Heart left ventricle (tissue), 16 donors: ENCODE data around the gene SPTBN1. TPM values are rescaled to one million over a fixed set of nuclear protein-coding genes. Genes with fewer than 3 reads are reported as not detected.
A peak's percentile ranks its signal among the peaks of the same experiment; 100 is the strongest.

Experiments
- ATAC-seq, 4 donors: fragments of 200-7000 bp; cut with Tn5 transposase; one replicate each; pipeline ENCODE4 v1.9.1; 2020 to 2022; ENCODE audit warnings: moderate library complexity in 4 of 4, mild to moderate bottlenecking in 3 of 4, moderate number of reproducible peaks in 1 of 4
- DNase-seq, 5 donors: peaks; one replicate each; pipeline ENCODE4 v3.0.0-alpha.2; 2020
- H3K27ac ChIP-seq, 12 donors: fragments of 200-600 bp; sonication (generic) in 4 of 12; one replicate each; pipeline versions ENCODE4 v1.5.0 to v1.8.0; 2016 to 2022; ENCODE audit warnings: mild to moderate bottlenecking in 2 of 12
- H3K27me3 ChIP-seq, 9 donors: fragments of 200-600 bp; sonication (generic) in 2 of 9; one replicate each; pipeline versions ENCODE4 v1.5.1 to v1.8.0; 2016 to 2022; ENCODE audit warnings: mild to moderate bottlenecking in 3 of 9
- H3K36me3 ChIP-seq, 9 donors: fragments of 200-600 bp; sonication (generic) in 2 of 9; one replicate each; pipeline versions ENCODE4 v1.5.0 to v1.8.0; 2018 to 2022; ENCODE audit warnings: mild to moderate bottlenecking in 2 of 9
- H3K4me1 ChIP-seq, 12 donors: fragments of 200-600 bp; sonication (generic) in 4 of 12; one replicate each; pipeline versions ENCODE4 v1.5.0 to v1.8.0; 2016 to 2022; ENCODE audit warnings: mild to moderate bottlenecking in 3 of 12
- H3K4me3 ChIP-seq, 12 donors: fragments of 200-600 bp; sonication (generic) in 4 of 12; one replicate each; pipeline versions ENCODE4 v1.5.0 to v1.8.0; 2017 to 2022; ENCODE audit warnings: mild to moderate bottlenecking in 9 of 12, moderate library complexity in 4 of 12
- H3K9me3 ChIP-seq, 12 donors: fragments of 200-600 bp; sonication (generic) in 4 of 12; one replicate each; pipeline versions ENCODE4 v1.5.0 to v1.8.0; 2016 to 2022; ENCODE audit warnings: mild to moderate bottlenecking in 1 of 12
- CTCF ChIP-seq, 12 donors: fragments of 200-600 bp; sonication (generic) in 4 of 12; IDR thresholded peaks; one replicate each; pipeline versions ENCODE4 v1.5.0 to v1.8.0; 2018 to 2022; ENCODE audit warnings: antibody characterized with exemption in 12 of 12, mild to moderate bottlenecking in 5 of 12
- POLR2A ChIP-seq, 2 donors: fragments of 450-650 bp; IDR thresholded peaks; one replicate each; pipeline ENCODE4 v1.6.1; 2017; ENCODE audit warnings: antibody characterized with exemption in 2 of 2, mild to moderate bottlenecking in 2 of 2, moderate library complexity in 2 of 2
- whole genome bisulfite sequencing, 4 donors: extraction: QIAGEN DNeasy Blood & Tissue Kit in 2 of 4; methylation state at CpG; one replicate each; pipeline versions ENCODE4 v1.1.5 to v1.1.7; 2013 to 2018; 5-methylcytosine and 5-hydroxymethylcytosine counted together
- intact Hi-C, 10 donors: fragments of 100-400 bp; cut with DNase I; formaldehyde crosslinking; loops; one replicate each; pipeline versions ENCODE4 v1.11.1 to v1.14.2; 2022
- polyA plus RNA-seq, 2 donors: library from polyadenylated mRNA; stranded (reverse); fragments of 200-250 nt; gene quantifications; one replicate each; pipeline ENCODE4 v1.2.3, GENCODE V29; 2013
- total RNA-seq, 9 donors: library from RNA; depleted of rRNA in 2 of 9; stranded (reverse); fragments of >200 nt in 2 of 9; fragmentation: NEBNext Ultra II Directional in 3 of 9; extraction: Animal tissue kit (Norgen Biotek cat#: 25700) in 3 of 9; gene quantifications; one replicate each; pipeline versions ENCODE4 v1.1.0 to v1.2.4, GENCODE V29; 2016 to 2023
- donor health status: ischemic (EF 13 %, LVEDD 7.1; RV severe dilation, severe dysfunction).
- donor health status: healthy with polysubstance abuse.
- donor health status: DM: no; HTN: yes; CAD: no.
- donor health status: DM: no; HTN: no; CAD: no.
- donor health status: ischemic (EF 25% LVEDD 6.9; RV normal size, moderate dysfunction).
- donor health status: ischemic (EF 25% LVEDD 5.7; RV mildly dilated, moderate dysfunction).
- donor health status: healthy.
- donor health status: DM: yes; HTN: yes; CAD: no.
- donor health status: ischemic (EF 35%, LVEDD 5.7; RV mildly dilated, moderate dysfunction).
- donor health status: nonischemic (EF 11% LVEDD 7.7; RV severe dilation, severe dysfunction).
- donor health status: DM: yes; HTN: yes; CAD: no.
- donor health status: PGD.
- donor health status: ischemic (EF 29% LVEDD 5.4; RV normal size, mild dysfunction).
- donor health status: nonischemic (EF 23%, LVEDD 6.1; RV moderate dilation, normal function).

The SPTBN1 gene
- total and polyA plus RNA-seq, 11 donors: 124 to 659 (median 422) TPM

GRCh38 chr2:54590216-54591120 lies 134.3 kb downstream of the SPTBN1 start:
- no peaks in the 10 kb centered on the region for H3K9me3 ChIP-seq
- peaks cover 0 to 24% (median 10%) of the 10 kb centered on the region in 9 donors for H3K36me3 ChIP-seq
- no peak for TF ChIP-seq CTCF (IDR thresholded peaks at IDR 0.05)
- peak overlapping the region in 11 of 12 donors; percentile 29 to 78 (median 65) for H3K27ac ChIP-seq
- ATAC-seq (no peak), DNase-seq (no peak)
- peak overlapping the region in 1 of 12 donors; percentile 6 for H3K4me3 ChIP-seq
- peaks cover 17 to 96% (median 83%) of the 10 kb centered on the region in 12 donors for H3K4me1 ChIP-seq
- intact Hi-C loops: no loop called here
- 68 to 77% (median 73%) methylated on average over 7 of the region's 7 CpGs for WGBS, 4 donors
- H3K27me3 ChIP-seq: no peaks in the 10 kb centered on the region

- Histone ChIP-seq H3K9me3 (no peaks in the 10 kb centered on the region), H3K27me3 (no peaks in the 10 kb centered on the region), H3K36me3 (peaks cover 0 to 24% (median 12%) of the 10 kb centered on the region in 9 donors), H3K4me3 (no peak overlapping the region), H3K27ac (peak overlapping the region in 8 of 12 donors; percentile 16 to 78 (median 64)), H3K4me1 (peaks cover 20 to 96% (median 83%) of the 10 kb centered on the region in 12 donors)
- 60 to 75% (median 67%) methylated on average over 3 of the region's 3 CpGs for WGBS, 4 donors
- ATAC-seq (no peak), DNase-seq (no peak)
- TF ChIP-seq CTCF (IDR thresholded peaks at IDR 0.05) (no peak), POLR2A (IDR thresholded peaks at IDR 0.05) (no peak)
- intact Hi-C loops: no loop called here
These were observed 135.4 kb downstream of the SPTBN1 start for GRCh38 chr2:54591551-54591950.

- Histone ChIP-seq H3K27ac (peak overlapping the region in 4 of 12 donors; percentile 9 to 74 (median 28)), H3K4me3 (no peak overlapping the region), H3K4me1 (peaks cover 30 to 96% (median 83%) of the 10 kb centered on the region in 12 donors), H3K9me3 (no peaks in the 10 kb centered on the region), H3K27me3 (no peaks in the 10 kb centered on the region), H3K36me3 (peaks cover 0 to 17% (median 12%) of the 10 kb centered on the region in 9 donors)
- no peak for ATAC-seq
- no peak for DNase-seq
- 84 to 93% (median 89%) methylated on average over 4 of the region's 4 CpGs for WGBS, 4 donors
- TF ChIP-seq CTCF (IDR thresholded peaks at IDR 0.05): no peak
- TF ChIP-seq POLR2A (IDR thresholded peaks at IDR 0.05): no peak
- intact Hi-C loops: no loop called here
These were observed 137.1 kb downstream of the SPTBN1 start for GRCh38 chr2:54593249-54593648.

GRCh38 chr2:54594048-54594447 lies 137.9 kb downstream of the SPTBN1 start:
- ATAC-seq (no peak), DNase-seq (no peak)
- Histone ChIP-seq H3K36me3 (peaks cover 0 to 25% (median 14%) of the 10 kb centered on the region in 9 donors), H3K9me3 (no peaks in the 10 kb centered on the region), H3K4me3 (no peak overlapping the region), H3K27me3 (no peaks in the 10 kb centered on the region), H3K27ac (peak overlapping the region in 3 of 12 donors; percentile 10 to 77 (median 33)), H3K4me1 (peaks cover 30 to 96% (median 83%) of the 10 kb centered on the region in 12 donors)
- TF ChIP-seq CTCF (IDR thresholded peaks at IDR 0.05): no peak
- no peak for TF ChIP-seq POLR2A (IDR thresholded peaks at IDR 0.05)
- 83 to 90% (median 86%) methylated on average over 2 to 4 of the region's 4 CpGs for WGBS, 4 donors
- intact Hi-C loops: no loop called here
